ENCODE results near the gene QSOX2. TPM values are rescaled to one million over a fixed set of nuclear protein-coding genes. Genes with fewer than 3 reads are reported as not detected.
A peak's percentile ranks its signal among the peaks of the same experiment; 100 is the strongest.

Gene QSOX2
- total RNA-seq, 2 donors from 2014 or later, result 8.8 to 22.7 TPM

DNA sequence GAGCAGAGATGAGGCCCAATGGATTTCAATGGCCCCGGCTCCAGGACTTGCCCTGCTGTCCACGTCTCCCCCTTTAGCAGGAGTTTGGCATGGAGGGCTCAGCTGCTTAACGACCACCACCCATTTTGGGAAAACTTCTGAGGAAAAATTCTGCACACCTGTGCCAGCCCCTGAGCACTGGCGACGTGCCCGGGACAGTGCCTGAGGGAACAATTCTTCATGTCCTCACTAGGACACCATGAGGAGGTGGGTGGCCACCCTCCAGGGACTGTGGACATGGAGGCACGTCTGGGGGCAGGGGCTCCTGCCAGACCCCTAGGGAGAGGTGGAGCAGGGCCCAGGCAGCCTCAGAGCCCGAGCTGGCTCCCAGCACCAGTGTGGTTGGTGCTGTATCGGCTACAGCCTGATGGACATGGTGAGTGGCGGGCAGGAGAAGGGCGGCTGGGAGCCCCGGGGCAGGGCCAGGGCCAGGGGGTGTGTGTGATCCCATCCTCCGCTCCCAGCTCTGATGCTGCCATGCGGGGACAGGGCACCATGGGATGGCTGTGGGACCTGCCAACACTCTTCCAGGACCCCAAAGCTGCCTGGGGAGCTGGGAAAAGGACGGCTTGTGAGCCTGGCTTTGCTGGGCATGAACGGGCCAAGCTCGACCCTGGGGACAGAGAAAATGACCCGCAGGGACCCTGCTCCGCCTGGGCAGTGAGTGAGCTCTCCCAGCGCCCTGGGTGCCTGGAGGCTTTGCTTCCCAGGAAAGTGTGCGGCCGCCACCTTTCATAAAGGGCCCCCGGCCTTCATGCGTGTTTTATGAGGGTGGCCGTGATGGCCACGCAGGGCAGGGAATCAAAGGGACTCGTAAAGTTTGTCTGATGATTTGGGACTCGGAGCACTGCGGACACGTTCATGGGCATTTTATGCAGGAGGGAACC, 3.6 kb upstream of the QSOX2 start:
- peaks cover 64% of the 10 kb centered on the region for H3K4me1 ChIP-seq
- WGBS, 2 donors, result 39 to 55% methylated on average over 17 to 30 of the region's 30 CpGs
- H3K27ac ChIP-seq, result peak overlapping the region; percentile 87 to 93 (median 92)
- no peaks in the 10 kb centered on the region for H3K36me3 ChIP-seq (replicated peaks in 1 of 2; ENCODE audit: insufficient read depth in 1 of 2, low read depth in 2 of 2)
- TF ChIP-seq POLR2A (IDR thresholded peaks at IDR 0.05), result no peak
- TF ChIP-seq CTCF (IDR thresholded peaks at IDR 0.05), result no peak
- ATAC-seq, result no peak
- H3K4me3 ChIP-seq, result no peak overlapping the region
- peak in 2 of 4 donors; percentile 42 to 56 for DNase-seq
- H3K9me3 ChIP-seq, result no peaks in the 10 kb centered on the region
- no peaks in the 10 kb centered on the region for H3K27me3 ChIP-seq
- intact Hi-C loops (cut with DNase I), result no loop called here

DNA sequence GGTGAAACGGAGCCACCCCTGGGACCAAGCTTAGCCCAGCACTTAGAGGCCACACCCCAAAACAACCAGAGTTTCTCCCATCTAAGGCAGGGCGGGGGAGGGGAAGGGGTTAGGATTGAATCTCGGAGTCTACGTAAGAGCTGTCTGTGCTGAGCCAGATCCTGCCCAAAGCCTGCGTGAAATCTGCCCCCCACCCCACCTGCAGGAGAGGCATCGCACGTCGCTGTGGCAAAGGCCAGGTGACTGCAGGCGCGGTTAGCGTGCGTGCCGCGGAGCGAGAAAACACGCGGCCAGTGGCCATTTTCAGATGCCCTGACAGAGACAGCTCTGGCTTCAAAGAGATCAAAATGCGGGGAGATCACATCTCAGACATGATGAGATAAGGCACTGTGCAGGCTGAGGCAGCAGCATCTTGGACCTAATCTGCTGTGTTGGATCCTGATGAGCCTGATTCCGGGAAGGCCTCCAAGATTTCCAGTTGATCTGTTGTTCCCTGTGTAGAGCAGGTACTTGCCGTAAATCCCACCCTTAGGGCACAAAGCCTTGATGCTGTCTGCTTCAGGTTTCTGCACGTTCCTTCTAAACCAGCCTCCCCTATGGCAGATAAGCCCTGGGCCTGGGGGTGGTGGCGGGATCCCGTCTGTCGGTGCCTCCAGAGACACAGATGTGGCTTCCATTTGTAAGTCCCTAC, 2.5 kb upstream of the QSOX2 start:
- ATAC-seq (no peak), DNase-seq (no peak)
- Histone ChIP-seq H3K27me3 (no peaks in the 10 kb centered on the region), H3K4me3 (no peak overlapping the region), H3K27ac (peak overlapping the region in 3 of 4 donors; percentile 90 to 93 (median 93)), H3K9me3 (no peaks in the 10 kb centered on the region), H3K36me3 (replicated peaks in 1 of 2; ENCODE audit: insufficient read depth in 1 of 2, low read depth in 2 of 2) (no peaks in the 10 kb centered on the region), H3K4me1 (peaks cover 75% of the 10 kb centered on the region)
- TF ChIP-seq CTCF (IDR thresholded peaks at IDR 0.05), result no peak
- no peak for TF ChIP-seq POLR2A (IDR thresholded peaks at IDR 0.05)
- WGBS, 2 donors, result 88 to 97% methylated on average over 20 to 24 of the region's 24 CpGs
- intact Hi-C loops (cut with DNase I), result no loop called here

GRCh38 chr9:136247551-136247916, 1.9 kb upstream of the QSOX2 start:
- Histone ChIP-seq H3K4me3 (no peak overlapping the region), H3K27ac (peak overlapping the region in 2 of 4 donors; percentile 12 to 90), H3K27me3 (no peaks in the 10 kb centered on the region), H3K9me3 (no peaks in the 10 kb centered on the region), H3K4me1 (peaks cover 80% of the 10 kb centered on the region), H3K36me3 (replicated peaks in 1 of 2; ENCODE audit: insufficient read depth in 1 of 2, low read depth in 2 of 2) (no peaks in the 10 kb centered on the region)
- intact Hi-C loops (cut with DNase I), result no loop called here
- no peak for ATAC-seq
- WGBS, 2 donors, result 80 to 91% methylated on average over 8 to 9 of the region's 9 CpGs
- no peak for TF ChIP-seq POLR2A (IDR thresholded peaks at IDR 0.05)
- TF ChIP-seq CTCF (IDR thresholded peaks at IDR 0.05), result no peak
- DNase-seq, result no peak

DNA sequence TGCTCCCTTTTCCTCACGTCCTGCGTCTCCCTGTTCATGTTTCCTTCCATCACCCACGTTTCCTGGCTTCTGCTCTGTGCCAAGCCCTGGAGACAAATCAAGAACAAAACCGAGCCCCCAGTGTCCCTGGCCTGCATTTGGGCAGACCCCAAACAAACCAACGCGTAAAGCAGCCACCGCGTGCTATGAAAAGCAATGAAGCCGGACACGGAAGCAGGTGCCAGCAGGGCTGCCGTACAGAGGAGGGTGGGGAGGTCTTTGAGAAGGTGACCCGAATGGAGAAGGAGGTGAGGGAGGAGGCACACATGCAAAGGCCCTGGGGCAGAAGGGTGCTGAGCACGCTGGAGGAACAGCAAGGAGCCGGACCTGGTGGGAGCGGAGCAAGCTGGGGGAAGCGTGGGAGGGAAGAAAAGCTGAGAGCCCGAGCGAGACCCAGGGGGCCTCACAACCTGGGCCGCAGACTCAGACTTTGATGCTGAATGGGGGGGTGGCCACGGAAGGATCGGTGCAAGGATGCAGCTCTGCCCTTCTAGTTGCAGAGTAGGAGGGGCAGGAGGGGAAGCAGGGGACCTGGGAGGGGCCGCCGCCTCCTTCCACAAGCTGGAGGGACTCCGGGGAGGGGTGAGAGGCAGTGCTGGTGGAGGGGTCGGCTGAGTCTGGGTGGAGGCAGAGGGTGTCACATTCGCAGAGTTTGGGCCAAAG, 1.4 kb upstream of the QSOX2 start:
- intact Hi-C loops (cut with DNase I), result no loop called here
- TF ChIP-seq CTCF (IDR thresholded peaks at IDR 0.05) (no peak), POLR2A (IDR thresholded peaks at IDR 0.05) (no peak)
- H3K27me3 ChIP-seq, result no peaks in the 10 kb centered on the region
- DNase-seq, result no peak
- peak overlapping the region in 3 of 4 donors; percentile 12 to 90 (median 59) for H3K27ac ChIP-seq
- 86 to 89% methylated on average over 26 of the region's 26 CpGs for WGBS, 2 donors
- H3K36me3 ChIP-seq (replicated peaks in 1 of 2; ENCODE audit: insufficient read depth in 1 of 2, low read depth in 2 of 2), result no peaks in the 10 kb centered on the region
- no peak overlapping the region for H3K4me3 ChIP-seq
- peaks cover 85% of the 10 kb centered on the region for H3K4me1 ChIP-seq
- H3K9me3 ChIP-seq, result no peaks in the 10 kb centered on the region
- ATAC-seq, result no peak

Measured in body of pancreas (tissue), 4 donors.